ENCODE data around the gene SLC35E1. TPM values are rescaled to one million over a fixed set of nuclear protein-coding genes. Genes with fewer than 3 reads are reported as not detected.
"Not testable (repeated sequence)": the region's sequence is repeated elsewhere in the genome, so short reads cannot be mapped to it uniquely, and the experiment has no call there.

Gene SLC35E1
- total RNA-seq, 1 donor from 2014 or later: 21.6 TPM

DNA sequence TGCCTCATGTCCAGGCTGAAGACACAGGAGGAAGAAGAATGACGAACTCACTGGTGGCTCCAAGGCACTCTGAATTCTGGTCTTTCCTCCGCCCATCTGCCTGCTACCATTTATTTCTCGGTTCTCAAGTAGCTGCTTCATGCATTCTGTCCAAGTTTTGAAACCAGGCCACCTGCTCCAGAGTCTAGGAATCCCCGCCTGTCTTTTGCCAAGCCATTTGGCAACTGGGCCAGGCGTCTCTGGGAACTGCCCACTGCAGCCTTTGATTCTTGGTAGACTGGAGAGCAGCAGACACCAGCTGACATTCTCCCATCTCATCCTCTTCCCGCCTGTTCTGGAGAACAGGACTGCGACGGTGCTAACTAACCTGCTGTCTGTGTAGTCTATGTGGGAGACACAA is 10.8 kb downstream of the SLC35E1 start:
- no peaks in the 10 kb centered on the region for H3K27me3 ChIP-seq
- no peak for DNase-seq (ENCODE audit: extremely low spot score in 2 of 2)
- H3K4me3 ChIP-seq: no peak overlapping the region
- no peak overlapping the region for H3K27ac ChIP-seq
- intact Hi-C loops (cut with DNase I): no loop called here
- TF ChIP-seq POLR2AphosphoS5 (IDR thresholded peaks at IDR 0.05; ENCODE audit: insufficient read depth in 1 of 2, low read depth in 1 of 2) (no peak), POLR2A (IDR thresholded peaks at IDR 0.05) (no peak)
- TF ChIP-seq, protein P1, sequence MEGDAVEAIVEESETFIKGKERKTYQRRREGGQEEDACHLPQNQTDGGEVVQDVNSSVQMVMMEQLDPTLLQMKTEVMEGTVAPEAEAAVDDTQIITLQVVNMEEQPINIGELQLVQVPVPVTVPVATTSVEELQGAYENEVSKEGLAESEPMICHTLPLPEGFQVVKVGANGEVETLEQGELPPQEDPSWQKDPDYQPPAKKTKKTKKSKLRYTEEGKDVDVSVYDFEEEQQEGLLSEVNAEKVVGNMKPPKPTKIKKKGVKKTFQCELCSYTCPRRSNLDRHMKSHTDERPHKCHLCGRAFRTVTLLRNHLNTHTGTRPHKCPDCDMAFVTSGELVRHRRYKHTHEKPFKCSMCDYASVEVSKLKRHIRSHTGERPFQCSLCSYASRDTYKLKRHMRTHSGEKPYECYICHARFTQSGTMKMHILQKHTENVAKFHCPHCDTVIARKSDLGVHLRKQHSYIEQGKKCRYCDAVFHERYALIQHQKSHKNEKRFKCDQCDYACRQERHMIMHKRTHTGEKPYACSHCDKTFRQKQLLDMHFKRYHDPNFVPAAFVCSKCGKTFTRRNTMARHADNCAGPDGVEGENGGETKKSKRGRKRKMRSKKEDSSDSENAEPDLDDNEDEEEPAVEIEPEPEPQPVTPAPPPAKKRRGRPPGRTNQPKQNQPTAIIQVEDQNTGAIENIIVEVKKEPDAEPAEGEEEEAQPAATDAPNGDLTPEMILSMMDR (IDR thresholded peaks at IDR 0.05): no peak
- peaks cover 0 to 46% of the 10 kb centered on the region in 2 donors for H3K36me3 ChIP-seq
- H3K4me1 ChIP-seq: no peaks in the 10 kb centered on the region
- H3K9me3 ChIP-seq: no peaks in the 10 kb centered on the region

- H3K27me3 ChIP-seq: no peaks in the 10 kb centered on the region
- H3K4me3 ChIP-seq: no peak overlapping the region
- no peak overlapping the region for H3K27ac ChIP-seq
- intact Hi-C loops (cut with DNase I): no loop called here
- H3K9me3 ChIP-seq: no peaks in the 10 kb centered on the region
- H3K36me3 ChIP-seq: peaks cover 0 to 44% of the 10 kb centered on the region in 2 donors
- no peaks in the 10 kb centered on the region for H3K4me1 ChIP-seq
- DNase-seq (ENCODE audit: extremely low spot score in 2 of 2): no peak
- TF ChIP-seq POLR2AphosphoS5 (IDR thresholded peaks at IDR 0.05; ENCODE audit: insufficient read depth in 1 of 2, low read depth in 1 of 2): no peak
Measured at GRCh38 chr19:16559780-16560276, 12.4 kb downstream of the SLC35E1 start.

GRCh38 chr19:16554776-16555175 is 17.4 kb downstream of the SLC35E1 start:
- H3K27me3 ChIP-seq: no peaks in the 10 kb centered on the region
- H3K4me1 ChIP-seq: no peaks in the 10 kb centered on the region
- no peaks in the 10 kb centered on the region for H3K9me3 ChIP-seq
- intact Hi-C loops (cut with DNase I): no loop called here
- TF ChIP-seq POLR2A (IDR thresholded peaks at IDR 0.05) (no peak), POLR2AphosphoS5 (IDR thresholded peaks at IDR 0.05; ENCODE audit: insufficient read depth in 1 of 2, low read depth in 1 of 2) (no peak)
- TF ChIP-seq, protein P1 (IDR thresholded peaks at IDR 0.05): no peak
- H3K4me3 ChIP-seq: no peak overlapping the region
- peaks cover 0 to 40% of the 10 kb centered on the region in 2 donors for H3K36me3 ChIP-seq
- no peak overlapping the region for H3K27ac ChIP-seq
- no peak for DNase-seq (ENCODE audit: extremely low spot score in 2 of 2)

GRCh38 chr19:16551902-16552301 is 20.3 kb downstream of the SLC35E1 start:
- peaks cover 0 to 40% of the 10 kb centered on the region in 2 donors for H3K36me3 ChIP-seq
- H3K27ac ChIP-seq; DNase-seq (ENCODE audit: extremely low spot score in 2 of 2); H3K4me1 ChIP-seq; H3K4me3 ChIP-seq; intact Hi-C loops (cut with DNase I); H3K27me3 ChIP-seq; H3K9me3 ChIP-seq: not testable (repeated sequence)

DNA sequence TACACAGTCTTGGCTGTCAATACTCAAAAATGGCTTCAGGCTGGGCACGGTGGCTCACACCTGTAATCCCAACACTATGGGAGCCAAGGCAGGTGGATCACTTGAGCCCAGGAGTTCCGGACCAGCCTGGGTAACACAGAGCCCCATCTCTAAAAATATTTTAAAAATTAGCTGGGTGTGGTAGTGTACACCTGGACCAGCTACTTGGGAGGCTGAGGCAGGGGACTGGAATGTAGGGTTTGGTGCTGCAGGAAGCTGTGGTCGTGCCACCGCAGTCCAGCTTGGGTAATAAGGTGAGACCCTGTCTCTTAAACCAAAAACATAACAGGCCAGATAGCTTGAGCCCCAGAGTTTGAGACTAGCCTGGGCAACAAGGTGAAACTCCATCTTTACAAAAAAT is 23.3 kb downstream of the SLC35E1 start:
- intact Hi-C loops (cut with DNase I): no loop called here
- H3K27ac ChIP-seq: no peak overlapping the region

More for the DNA sequence above, 23.3 kb downstream of the SLC35E1 start:
- Histone ChIP-seq H3K9me3 (no peaks in the 10 kb centered on the region), H3K27me3 (no peaks in the 10 kb centered on the region), H3K4me3 (no peak overlapping the region), H3K4me1 (peaks cover 6% of the 10 kb centered on the region), H3K36me3 (peaks cover 0 to 20% of the 10 kb centered on the region in 2 donors)
- TF ChIP-seq, protein P1 (IDR thresholded peaks at IDR 0.05): no peak
- no peak for TF ChIP-seq POLR2A (IDR thresholded peaks at IDR 0.05)
- TF ChIP-seq POLR2AphosphoS5 (IDR thresholded peaks at IDR 0.05; ENCODE audit: insufficient read depth in 1 of 2, low read depth in 1 of 2): no peak
- no peak for DNase-seq (ENCODE audit: extremely low spot score in 2 of 2)

All from vagina (tissue), 2 donors.